ENCODE results near the gene CLEC4G. TPM values are rescaled to one million over a fixed set of nuclear protein-coding genes. Genes with fewer than 3 reads are reported as not detected.
"Not testable (repeated sequence)": the region's sequence is repeated elsewhere in the genome, so short reads cannot be mapped to it uniquely, and the experiment has no call there.

The CLEC4G gene
- total RNA-seq, 1 experiment from 2014 or later: not detected

DNA sequence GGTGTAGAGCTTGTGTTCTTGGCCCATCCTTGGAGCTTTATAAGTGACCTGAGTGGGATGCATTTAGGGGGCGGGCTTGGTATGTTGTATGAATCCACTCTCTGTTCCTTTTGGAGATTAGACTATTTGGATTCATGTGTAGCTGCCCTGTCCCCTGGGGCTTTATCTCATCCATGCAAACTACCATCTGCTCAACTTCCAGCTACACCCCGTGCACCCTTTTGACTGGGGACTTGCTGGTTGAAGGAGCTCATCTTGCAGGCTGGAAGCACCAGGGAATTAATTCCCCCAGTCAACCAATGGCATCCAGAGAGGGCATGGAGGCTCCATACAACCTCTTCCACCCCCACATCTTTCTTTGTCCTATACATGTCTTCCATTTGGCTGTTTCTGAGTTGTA is 37.3 kb upstream of the CLEC4G start:
- H3K9me2 ChIP-seq (replicated peaks; ENCODE audit: low read length): no peaks in the 10 kb centered on the region
- H3K4me1 ChIP-seq (ENCODE audit: insufficient read depth, low read length): no peaks in the 10 kb centered on the region
- CTCF ChIA-PET: interaction anchor here (0.6 kb wide), 1 partner anchor 70 kb away, joined by 4 read pairs; no protein-coding TSS in a partner anchor
- H3K9me3 ChIP-seq (ENCODE audit: low read length): no peaks in the 10 kb centered on the region
- BruUV-seq (replicated peaks): no TSS peak
- DNase-seq (no peak), ATAC-seq (no peak)
- no peaks in the 10 kb centered on the region for H3K36me3 ChIP-seq (ENCODE audit: low read depth, low read length)
- no peak overlapping the region for H2AFZ ChIP-seq (ENCODE audit: low read length)
- no peak overlapping the region for H3K27ac ChIP-seq (ENCODE audit: low read length)
- H3K79me2 ChIP-seq (ENCODE audit: low read length): no peaks in the 10 kb centered on the region
- H3K4me2 ChIP-seq (ENCODE audit: low read length): no peak overlapping the region
- no peaks in the 10 kb centered on the region for H4K20me1 ChIP-seq (ENCODE audit: low read length)
- no peaks in the 10 kb centered on the region for H3F3A ChIP-seq (ENCODE audit: low read length, unreplicated experiment)
- H3K27me3 ChIP-seq (ENCODE audit: low read length): peaks cover 40% of the 10 kb centered on the region
- H3K4me3 ChIP-seq (ENCODE audit: low read length): no peak overlapping the region
- TF ChIP-seq, protein P1, sequence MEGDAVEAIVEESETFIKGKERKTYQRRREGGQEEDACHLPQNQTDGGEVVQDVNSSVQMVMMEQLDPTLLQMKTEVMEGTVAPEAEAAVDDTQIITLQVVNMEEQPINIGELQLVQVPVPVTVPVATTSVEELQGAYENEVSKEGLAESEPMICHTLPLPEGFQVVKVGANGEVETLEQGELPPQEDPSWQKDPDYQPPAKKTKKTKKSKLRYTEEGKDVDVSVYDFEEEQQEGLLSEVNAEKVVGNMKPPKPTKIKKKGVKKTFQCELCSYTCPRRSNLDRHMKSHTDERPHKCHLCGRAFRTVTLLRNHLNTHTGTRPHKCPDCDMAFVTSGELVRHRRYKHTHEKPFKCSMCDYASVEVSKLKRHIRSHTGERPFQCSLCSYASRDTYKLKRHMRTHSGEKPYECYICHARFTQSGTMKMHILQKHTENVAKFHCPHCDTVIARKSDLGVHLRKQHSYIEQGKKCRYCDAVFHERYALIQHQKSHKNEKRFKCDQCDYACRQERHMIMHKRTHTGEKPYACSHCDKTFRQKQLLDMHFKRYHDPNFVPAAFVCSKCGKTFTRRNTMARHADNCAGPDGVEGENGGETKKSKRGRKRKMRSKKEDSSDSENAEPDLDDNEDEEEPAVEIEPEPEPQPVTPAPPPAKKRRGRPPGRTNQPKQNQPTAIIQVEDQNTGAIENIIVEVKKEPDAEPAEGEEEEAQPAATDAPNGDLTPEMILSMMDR (conservative IDR thresholded peaks at IDR 0.05; ENCODE audit: low read depth, low read length): no peak
- TF ChIP-seq EZH2 (IDR thresholded peaks at IDR 0.05; ENCODE audit: low read length, unreplicated experiment) (no peak), EZH2phosphoT487 (IDR thresholded peaks at IDR 0.05; ENCODE audit: borderline replicate concordance, low read length) (no peak)
- POLR2A ChIA-PET (ENCODE audit: unreplicated experiment): no interaction called here
- H3K9ac ChIP-seq (ENCODE audit: low read length): no peak overlapping the region
- intact Hi-C loops (cut with micrococcal nuclease): no loop called here

DNA sequence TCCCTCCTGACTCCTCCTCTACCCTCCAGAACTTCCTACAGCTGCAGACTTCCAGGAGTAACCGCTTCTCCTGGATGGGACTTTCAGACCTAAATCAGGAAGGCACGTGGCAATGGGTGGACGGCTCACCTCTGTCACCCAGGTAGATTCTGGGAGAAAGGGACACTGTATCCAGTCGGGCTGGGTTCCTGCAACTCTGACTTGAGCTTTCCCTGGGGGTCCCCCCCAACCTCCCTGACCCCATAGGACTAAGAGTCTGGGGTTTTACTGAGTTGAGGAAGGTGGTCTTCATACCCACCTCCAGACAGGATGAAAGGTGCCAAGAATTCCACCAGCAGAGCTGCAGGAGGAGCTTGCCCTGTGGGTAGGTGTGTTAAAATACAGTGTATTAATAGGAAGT is 35.6 kb upstream of the CLEC4G start:
- no peaks in the 10 kb centered on the region for H4K20me1 ChIP-seq (ENCODE audit: low read length)
- no peak for TF ChIP-seq EZH2 (IDR thresholded peaks at IDR 0.05; ENCODE audit: low read length, unreplicated experiment)
- TF ChIP-seq EZH2phosphoT487 (IDR thresholded peaks at IDR 0.05; ENCODE audit: borderline replicate concordance, low read length): no peak
- TF ChIP-seq, protein P1 (conservative IDR thresholded peaks at IDR 0.05; ENCODE audit: low read depth, low read length): no peak
- intact Hi-C loops (cut with micrococcal nuclease): no loop called here

DNA sequence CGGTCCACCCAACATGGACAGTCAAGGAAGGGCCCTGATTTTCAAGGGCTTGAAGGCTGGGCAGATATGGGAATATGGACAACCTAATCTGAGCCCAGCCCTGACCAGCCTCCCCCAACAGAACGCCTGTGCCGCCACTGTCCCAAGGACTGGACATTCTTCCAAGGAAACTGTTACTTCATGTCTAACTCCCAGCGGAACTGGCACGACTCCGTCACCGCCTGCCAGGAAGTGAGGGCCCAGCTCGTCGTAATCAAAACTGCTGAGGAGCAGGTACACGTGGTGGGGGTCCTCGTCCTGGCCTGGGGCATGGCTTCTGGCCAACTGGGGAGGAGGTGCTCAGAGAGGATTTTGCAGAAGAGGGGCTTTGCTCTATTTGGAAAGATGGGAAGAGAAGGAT is 34.6 kb upstream of the CLEC4G start:
- no peak overlapping the region for H2AFZ ChIP-seq (ENCODE audit: low read length)
- H3K4me1 ChIP-seq (ENCODE audit: insufficient read depth, low read length): no peaks in the 10 kb centered on the region
- H4K20me1 ChIP-seq (ENCODE audit: low read length): no peaks in the 10 kb centered on the region
- H3K27me3 ChIP-seq (ENCODE audit: low read length): peaks cover 36% of the 10 kb centered on the region
- ATAC-seq (no peak), DNase-seq (no peak)
- H3K4me2 ChIP-seq (ENCODE audit: low read length): no peak overlapping the region
- H3K27ac ChIP-seq (ENCODE audit: low read length): no peak overlapping the region
- intact Hi-C loops (cut with micrococcal nuclease): no loop called here
- H3K9ac ChIP-seq (ENCODE audit: low read length): no peak overlapping the region
- H3K9me2 ChIP-seq (replicated peaks; ENCODE audit: low read length): no peaks in the 10 kb centered on the region
- no peaks in the 10 kb centered on the region for H3F3A ChIP-seq (ENCODE audit: low read length, unreplicated experiment)
- H3K79me2 ChIP-seq (ENCODE audit: low read length): no peaks in the 10 kb centered on the region
- POLR2A ChIA-PET (ENCODE audit: unreplicated experiment): no interaction called here
- BruUV-seq (replicated peaks): no TSS peak
- H3K4me3 ChIP-seq (ENCODE audit: low read length): no peak overlapping the region
- no peaks in the 10 kb centered on the region for H3K36me3 ChIP-seq (ENCODE audit: low read depth, low read length)
- TF ChIP-seq EZH2phosphoT487 (IDR thresholded peaks at IDR 0.05; ENCODE audit: borderline replicate concordance, low read length): no peak
- no peak for TF ChIP-seq EZH2 (IDR thresholded peaks at IDR 0.05; ENCODE audit: low read length, unreplicated experiment)
- TF ChIP-seq, protein P1 (conservative IDR thresholded peaks at IDR 0.05; ENCODE audit: low read depth, low read length): no peak
- CTCF ChIA-PET: no interaction called here
- H3K9me3 ChIP-seq (ENCODE audit: low read length): no peaks in the 10 kb centered on the region

More for the DNA sequence above, 35.6 kb upstream of the CLEC4G start:
- no peak for ATAC-seq
- Histone ChIP-seq H3K4me2 (ENCODE audit: low read length) (no peak overlapping the region), H3K36me3 (ENCODE audit: low read depth, low read length) (no peaks in the 10 kb centered on the region), H3K4me3 (ENCODE audit: low read length) (no peak overlapping the region), H3F3A (ENCODE audit: low read length, unreplicated experiment) (no peaks in the 10 kb centered on the region), H3K9me2 (replicated peaks; ENCODE audit: low read length) (no peaks in the 10 kb centered on the region), H3K9me3 (ENCODE audit: low read length) (no peaks in the 10 kb centered on the region), H3K27me3 (ENCODE audit: low read length) (peaks cover 40% of the 10 kb centered on the region), H3K27ac (ENCODE audit: low read length) (no peak overlapping the region), H2AFZ (ENCODE audit: low read length) (no peak overlapping the region), H3K4me1 (ENCODE audit: insufficient read depth, low read length) (no peaks in the 10 kb centered on the region), H3K79me2 (ENCODE audit: low read length) (no peaks in the 10 kb centered on the region), H3K9ac (ENCODE audit: low read length) (no peak overlapping the region)
- BruUV-seq (replicated peaks): no TSS peak
- CTCF ChIA-PET: no interaction called here
- DNase-seq: no peak
- POLR2A ChIA-PET (ENCODE audit: unreplicated experiment): no interaction called here

DNA sequence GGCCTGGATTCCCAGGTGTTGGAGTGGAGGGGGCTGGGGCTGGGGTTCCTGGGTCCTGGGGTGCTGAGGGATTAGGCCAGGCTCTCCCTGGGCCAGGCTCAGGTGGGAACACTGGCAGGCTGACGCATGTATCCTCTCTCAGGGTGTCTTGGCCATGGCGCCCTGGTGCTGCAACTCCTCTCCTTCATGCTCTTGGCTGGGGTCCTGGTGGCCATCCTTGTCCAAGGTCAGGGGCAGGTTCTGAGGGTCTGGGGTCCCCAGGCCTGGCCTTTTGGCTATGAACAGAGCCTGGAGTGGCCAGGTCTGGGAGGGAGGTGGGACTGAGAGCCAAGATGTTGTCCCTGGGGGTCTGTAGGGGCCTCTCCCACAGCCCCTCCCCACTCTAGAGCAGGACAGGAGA is 33.1 kb upstream of the CLEC4G start:
- CTCF ChIA-PET; H2AFZ ChIP-seq (ENCODE audit: low read length); DNase-seq; H3K9me3 ChIP-seq (ENCODE audit: low read length); H3K79me2 ChIP-seq (ENCODE audit: low read length); H3K27ac ChIP-seq (ENCODE audit: low read length); H3K36me3 ChIP-seq (ENCODE audit: low read depth, low read length); BruUV-seq (replicated peaks); intact Hi-C loops (cut with micrococcal nuclease); H4K20me1 ChIP-seq (ENCODE audit: low read length); H3K9ac ChIP-seq (ENCODE audit: low read length); POLR2A ChIA-PET (ENCODE audit: unreplicated experiment); H3K4me3 ChIP-seq (ENCODE audit: low read length); H3K9me2 ChIP-seq (replicated peaks; ENCODE audit: low read length); H3F3A ChIP-seq (ENCODE audit: low read length, unreplicated experiment); H3K4me1 ChIP-seq (ENCODE audit: insufficient read depth, low read length); H3K4me2 ChIP-seq (ENCODE audit: low read length); ATAC-seq: not testable (repeated sequence)
- peaks cover 36% of the 10 kb centered on the region for H3K27me3 ChIP-seq (ENCODE audit: low read length)

Measured in PC-3 (cell line).